NCI-H2227 (cell line): ENCODE measurements around the gene PRCD.
A peak's percentile ranks its signal among the peaks of the same experiment; 100 is the strongest.

Experiments
- DNase-seq: peaks from one replicate; lab custom pipeline; 2025; ENCODE audit not compliant: unreplicated experiment; lab: John Stamatoyannopoulos, UW

The PRCD gene

GRCh38 chr17:76568811-76569221, 29.0 kb downstream of the PRCD start:
- DNase-seq = no peak

DNA sequence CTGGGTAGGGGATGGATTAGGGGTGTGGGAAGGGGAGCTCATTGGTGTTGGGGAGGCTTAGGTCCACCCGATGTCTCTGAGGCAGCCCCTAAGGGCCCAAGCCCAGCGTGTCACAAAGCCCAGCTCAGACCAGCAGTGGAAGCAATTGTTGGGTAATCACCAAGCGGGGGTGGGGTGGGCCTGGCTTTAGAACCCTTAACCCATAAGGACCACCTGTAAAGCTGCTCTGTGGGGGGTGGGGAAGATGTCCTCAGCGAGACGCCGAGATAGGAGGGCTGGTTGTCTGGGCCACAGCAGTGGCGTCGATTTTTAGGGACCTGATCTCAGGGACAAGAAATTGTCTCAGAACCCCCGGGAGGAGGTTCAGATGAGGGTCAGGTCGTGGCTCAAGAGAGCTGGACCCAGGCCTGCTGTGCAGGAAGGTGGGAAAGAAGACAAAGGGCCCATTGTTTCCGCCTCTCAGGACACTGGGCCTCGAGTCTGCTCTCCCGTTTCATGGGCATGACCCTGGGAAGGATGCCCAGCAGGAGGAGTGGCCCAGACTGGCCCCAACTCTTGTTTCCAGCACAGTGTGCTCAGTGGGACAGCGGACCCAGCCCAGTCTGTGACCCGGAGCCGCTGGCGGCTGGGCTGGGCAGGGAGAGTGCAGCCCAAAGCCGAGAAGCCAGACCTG, 29.9 kb downstream of the PRCD start:
- DNase-seq = no peak

- no peak for DNase-seq
Observed at GRCh38 chr17:76570457-76570856, 30.6 kb downstream of the PRCD start.

DNA sequence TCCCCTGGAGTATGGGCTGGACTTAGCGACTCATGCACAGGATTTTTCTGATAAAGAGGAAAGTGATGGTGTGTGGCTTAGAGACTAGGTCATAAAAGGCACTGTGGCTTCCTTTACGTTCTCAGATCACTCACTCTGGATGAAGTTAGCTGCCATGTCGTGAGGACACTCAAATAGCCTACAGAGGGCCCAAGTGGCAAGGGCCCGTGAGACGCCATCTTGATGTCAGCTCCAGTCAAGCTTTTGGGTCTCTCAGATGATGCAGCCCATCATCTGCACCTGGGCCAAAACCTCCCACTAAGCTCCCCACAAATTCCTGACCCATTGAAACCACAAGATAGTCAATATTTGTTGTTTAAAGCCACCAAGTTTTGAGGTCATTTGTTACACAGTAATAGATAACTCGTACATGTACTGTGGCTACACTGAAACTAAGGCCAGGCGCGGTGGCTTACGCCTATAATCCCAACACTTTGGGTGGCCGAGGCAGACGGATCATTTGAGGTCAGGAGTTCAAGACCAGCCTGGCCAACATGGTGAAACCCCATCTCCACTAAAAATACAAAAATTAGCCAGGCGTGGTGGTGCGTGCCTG, 31.1 kb downstream of the PRCD start:
- DNase-seq = no peak

GRCh38 chr17:76572201-76572910, 32.5 kb downstream of the PRCD start:
- no peak for DNase-seq

GRCh38 chr17:76573096-76573495, 33.3 kb downstream of the PRCD start:
- no peak for DNase-seq

- DNase-seq = no peak
Observed at GRCh38 chr17:76574166-76574565, 34.3 kb downstream of the PRCD start.

- no peak for DNase-seq
Observed at GRCh38 chr17:76575570-76575969, 35.7 kb downstream of the PRCD start.

- no peak for DNase-seq
Observed at GRCh38 chr17:76576189-76576588, 36.3 kb downstream of the PRCD start.

DNA sequence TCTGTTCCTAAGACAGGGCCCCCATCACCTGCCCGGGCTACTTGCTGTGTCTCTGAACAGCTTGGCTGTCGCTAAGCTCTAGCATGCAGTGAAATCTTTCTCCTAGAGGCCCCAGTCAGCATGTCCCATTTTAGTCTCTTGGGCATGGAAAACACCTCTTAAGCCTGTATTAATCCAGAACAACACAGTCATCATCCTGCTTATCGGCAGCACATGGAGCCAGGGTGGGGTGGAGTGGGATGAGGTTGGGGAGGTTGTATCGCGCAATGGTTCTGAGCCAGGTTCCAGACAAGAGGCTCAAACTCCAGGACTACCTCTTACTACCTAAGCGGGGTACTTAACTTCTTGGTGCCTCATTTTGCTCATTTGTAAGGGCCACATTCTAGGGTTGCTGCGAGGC, 38.0 kb downstream of the PRCD start:
- no peak for DNase-seq

- DNase-seq = no peak
Observed at GRCh38 chr17:76578376-76578775, 38.5 kb downstream of the PRCD start.

DNA sequence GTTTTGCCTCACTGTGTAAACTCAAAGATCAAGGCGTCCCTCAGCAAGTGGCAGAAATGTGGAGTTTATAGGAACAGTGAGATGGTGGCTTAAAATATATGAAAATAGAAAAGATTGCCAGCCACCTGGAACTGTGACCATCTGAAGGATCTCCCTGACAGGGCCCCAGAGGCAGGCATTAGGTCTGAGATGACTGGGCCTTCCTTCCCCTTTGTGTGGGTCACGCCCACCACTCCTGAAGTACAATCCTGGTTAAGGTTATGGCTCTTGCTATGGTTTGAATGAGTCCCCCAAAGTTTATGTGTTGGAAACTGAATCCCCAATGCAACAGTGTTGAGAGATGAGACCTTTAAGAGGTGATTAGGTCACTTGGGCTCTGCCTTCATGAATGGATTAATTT, 39.4 kb downstream of the PRCD start:
- DNase-seq = no peak

- no peak for DNase-seq
Observed at GRCh38 chr17:76581515-76581914, 41.7 kb downstream of the PRCD start.

GRCh38 chr17:76582660-76583059, 42.8 kb downstream of the PRCD start:
- DNase-seq = no peak

DNA sequence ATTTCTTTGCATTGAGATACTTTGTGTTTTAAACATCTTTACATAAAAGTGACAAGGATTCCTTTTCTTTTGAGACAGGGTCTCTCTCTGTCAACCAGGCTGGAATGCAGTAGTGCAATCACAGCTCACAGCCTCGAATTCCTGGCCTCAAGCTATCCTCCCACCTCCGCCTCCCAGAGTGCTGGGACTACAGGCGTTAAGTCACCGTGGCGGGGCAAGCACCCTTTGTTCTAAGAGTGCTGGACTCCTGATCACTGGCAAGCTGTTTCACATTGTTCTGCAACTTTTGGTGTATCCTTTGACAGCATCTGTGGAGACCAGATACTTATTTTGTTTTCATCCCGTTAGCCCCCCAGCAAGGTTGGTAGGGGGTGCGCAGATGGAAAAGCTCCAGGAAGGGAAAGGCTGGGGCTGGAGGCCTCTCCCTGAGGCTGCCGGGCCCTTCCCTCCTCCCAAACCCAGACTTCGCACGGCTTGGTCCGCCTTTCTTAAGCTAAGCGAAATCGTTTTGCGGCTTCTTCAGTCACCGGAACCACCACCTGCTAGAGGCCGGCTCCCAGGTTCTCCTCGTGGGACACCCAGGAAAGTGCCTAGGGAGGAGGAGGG, 44.7 kb downstream of the PRCD start:
- no peak for DNase-seq

DNA sequence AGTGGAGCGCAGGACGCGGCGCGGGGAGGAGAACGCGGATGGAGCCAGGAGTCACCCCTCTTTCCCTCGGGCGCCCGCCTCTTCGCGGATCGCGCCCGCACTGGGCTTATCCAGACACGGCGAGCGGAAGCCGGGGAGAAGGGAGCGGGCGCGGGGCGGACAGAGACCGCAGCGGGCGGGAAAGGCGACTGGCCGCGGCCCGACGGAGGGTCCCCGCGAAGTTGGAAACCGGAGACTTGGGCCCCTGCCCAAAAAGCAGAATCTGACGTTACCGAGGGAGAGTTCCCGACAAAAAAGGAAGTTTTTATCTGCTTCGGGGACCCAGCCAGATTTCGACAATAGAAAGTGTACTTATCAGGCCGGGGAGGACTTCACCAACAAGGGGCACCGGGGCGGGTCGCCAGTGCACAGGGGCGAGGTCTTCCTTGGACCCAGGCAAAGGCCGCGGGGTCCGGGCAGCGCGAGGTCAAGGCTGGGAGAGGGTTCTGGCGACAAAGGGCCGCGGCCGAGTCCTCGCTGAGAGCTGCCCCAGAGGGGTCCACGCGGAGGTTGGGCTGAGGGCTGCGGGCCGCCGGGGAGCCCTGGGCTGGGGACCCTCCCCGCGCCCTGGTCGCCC, 45.3 kb downstream of the PRCD start:
- DNase-seq = peak; percentile 19

DNA sequence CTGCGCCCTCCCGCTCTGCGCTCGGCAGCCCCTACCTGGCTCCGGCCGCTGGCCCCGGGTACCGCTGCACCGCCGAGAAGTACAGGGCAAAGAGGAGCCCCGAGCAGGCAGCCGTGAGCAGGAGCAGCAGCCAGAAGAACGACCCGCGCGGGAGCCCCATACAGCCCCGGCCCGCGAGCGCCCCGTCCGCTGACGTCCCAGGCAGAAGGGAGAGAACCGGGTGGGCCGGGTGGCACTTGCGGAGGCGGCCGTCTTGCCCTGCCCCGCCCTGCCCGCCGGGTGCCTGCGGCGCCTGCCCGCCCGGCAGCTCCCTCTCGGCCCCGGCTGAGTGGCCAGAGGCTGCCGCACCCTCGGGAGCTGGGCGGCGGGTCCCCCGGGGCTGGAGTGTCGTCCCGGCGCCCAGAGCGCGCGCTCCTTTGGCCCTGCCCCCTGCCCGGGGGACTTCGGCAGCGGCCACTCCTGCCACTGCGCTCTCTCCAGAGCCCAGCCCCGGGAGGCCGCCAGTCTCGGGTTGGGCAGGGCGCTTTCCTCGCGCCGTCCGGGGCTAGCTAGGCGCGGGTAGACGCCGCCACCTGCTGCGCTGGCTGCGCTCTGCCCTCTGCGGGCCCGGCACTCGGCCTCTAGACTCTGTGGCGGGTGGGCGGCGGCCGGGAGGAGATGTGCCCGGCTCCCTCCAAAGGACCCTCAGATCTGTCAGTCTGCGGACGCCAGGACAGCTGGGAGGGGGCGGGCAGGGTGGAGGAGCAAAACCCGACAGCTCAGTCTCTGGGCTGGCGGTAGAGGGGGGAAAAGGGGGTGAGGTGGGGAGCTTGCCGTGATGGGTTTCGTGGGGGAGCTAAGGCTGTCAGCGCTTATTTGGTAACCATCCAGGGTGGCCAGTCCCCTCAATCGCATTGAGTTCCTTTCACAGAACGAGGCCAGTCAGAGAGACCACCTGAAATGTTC, 46.1 kb downstream of the PRCD start, which contains the start of gene ST6GALNAC2:
Gene ST6GALNAC2, minus strand, starts transcription at position 212 of the 945 bp plus-strand sequence. Its CDS starts 52 bp downstream, at position 160.
- DNase-seq = peak; percentile 48

DNA sequence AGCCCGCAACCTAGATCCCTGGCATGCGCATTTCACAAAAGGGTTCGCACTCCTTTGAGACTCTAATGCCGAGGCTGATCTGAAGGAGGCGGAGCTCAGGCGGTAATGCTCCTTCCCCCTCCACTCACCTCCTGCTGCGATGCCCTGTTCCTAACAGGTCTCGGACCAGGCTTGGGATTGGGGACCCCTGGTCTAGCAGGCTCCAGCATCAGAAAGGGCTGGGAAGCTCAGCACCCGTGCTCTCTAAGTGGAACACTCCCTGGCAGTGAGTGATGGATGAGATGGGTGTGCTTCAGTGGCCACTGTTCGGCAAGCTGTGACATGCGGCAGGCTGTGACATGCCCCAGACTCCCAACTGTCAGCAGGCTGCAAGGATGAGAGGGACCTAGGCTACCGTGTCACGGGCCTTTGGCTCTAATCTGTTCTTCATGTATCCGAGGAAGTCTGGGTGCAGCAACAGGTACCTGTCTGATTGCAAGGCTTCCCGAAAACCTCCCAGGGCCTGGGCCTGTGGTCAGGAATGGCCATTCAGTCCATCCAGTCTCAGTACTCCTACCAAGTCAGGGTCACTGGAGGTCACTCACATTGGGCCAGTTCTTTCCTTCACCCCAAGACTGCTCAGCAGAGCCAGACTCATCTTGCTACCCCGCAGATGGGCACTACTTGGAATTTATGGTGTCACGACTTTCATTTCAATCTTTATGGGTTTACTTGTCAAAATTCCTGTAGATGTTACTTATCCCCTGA, 47.1 kb downstream of the PRCD start:
- peak; percentile 40 for DNase-seq

DNA sequence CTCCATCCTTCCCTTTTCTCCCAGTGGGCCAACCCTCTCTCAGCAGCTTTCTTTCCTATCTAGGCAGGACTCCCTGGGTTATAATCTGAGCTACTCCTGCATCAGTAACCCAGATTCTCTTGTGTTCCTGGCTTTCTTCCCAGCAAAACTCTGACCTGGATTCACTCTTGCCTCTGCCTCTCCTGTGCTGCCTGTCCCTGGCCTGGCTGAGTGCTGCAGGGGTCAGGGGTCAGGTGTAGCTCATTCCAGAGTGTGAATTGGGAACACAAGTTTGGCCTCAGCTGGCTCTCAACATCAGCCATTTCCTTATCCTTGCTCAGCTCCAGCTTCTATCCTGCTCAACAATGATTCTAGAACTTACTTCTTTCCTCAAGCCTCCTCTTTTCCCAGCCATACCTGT, 48.3 kb downstream of the PRCD start:
- no peak for DNase-seq
